ENCODE measurements around the gene NAE1. TPM values are rescaled to one million over a fixed set of nuclear protein-coding genes. Genes with fewer than 3 reads are reported as not detected.

The NAE1 gene
- total RNA-seq, 1 experiment from 2014 or later: 123 TPM

DNA sequence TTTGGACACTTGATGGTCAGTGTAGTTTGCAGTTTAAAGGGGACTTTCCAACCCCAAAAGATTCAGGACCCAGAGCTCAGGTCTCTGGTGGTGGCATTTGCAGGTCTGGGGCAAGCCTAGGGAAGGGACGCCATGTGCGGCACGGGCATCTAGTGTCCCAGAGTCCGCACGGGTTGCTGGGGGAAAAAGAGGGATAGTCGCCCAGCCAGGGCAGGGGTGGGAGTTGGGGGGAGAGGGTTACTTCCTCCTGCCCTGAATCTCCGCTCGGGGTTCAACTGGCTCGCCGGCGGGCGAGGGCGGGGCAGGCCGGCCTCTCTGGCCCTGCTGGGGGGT, 13.2 kb upstream of the NAE1 start:
- CTCF ChIA-PET: interaction anchor here (3.7 kb wide), 1 partner anchor 13 kb away, joined by 29 read pairs; the partner anchor contains the start of gene NAE1
- ATAC-seq (no peak), DNase-seq (ENCODE audit: low read depth, low spot score) (no peak)
- Histone ChIP-seq H3K36me3 (ENCODE audit: control insufficient read depth in 1 of 2, insufficient read depth in 2 of 2, low read length in 2 of 2) (no peaks in the 10 kb centered on the region), H3K4me3 (replicated peaks in 1 of 2; ENCODE audit: low read depth in 1 of 2, low read length in 2 of 2) (no peak overlapping the region), H3K79me2 (ENCODE audit: insufficient read depth, low read length) (no peaks in the 10 kb centered on the region), H3K9me2 (ENCODE audit: insufficient read depth) (no peaks in the 10 kb centered on the region), H3K9ac (ENCODE audit: low read length) (no peak overlapping the region), H4K20me1 (ENCODE audit: insufficient read depth) (no peaks in the 10 kb centered on the region), H3K9me3 (ENCODE audit: control insufficient read depth in 1 of 2, insufficient read depth in 1 of 2, low read depth in 1 of 2, low read length in 2 of 2) (no peaks in the 10 kb centered on the region), H2AFZ (ENCODE audit: low read depth, low read length, poor library complexity, severe bottlenecking) (no peak overlapping the region), H3K27ac (ENCODE audit: low read depth, low read length) (no peak overlapping the region), H3K27me3 (ENCODE audit: insufficient read depth, low read length) (no peaks in the 10 kb centered on the region), H3K4me1 (ENCODE audit: control insufficient read depth in 1 of 2, insufficient read depth in 2 of 2, low read length in 2 of 2) (peaks cover 7 to 16% of the 10 kb centered on the region in 2 experiments; a peak in 3 of 4 replicates), H3K4me2 (ENCODE audit: low read length) (no peak overlapping the region)
- no TSS peak for BruUV-seq (replicated peaks)
- intact Hi-C loops (cut with micrococcal nuclease): no loop called here
- POLR2A ChIA-PET: no interaction called here
- TF ChIP-seq TCF7L2 (IDR thresholded peaks at IDR 0.05; ENCODE audit: borderline replicate concordance, extremely low read depth, insufficient read depth, insufficient read length) (no peak), EZH2 (IDR thresholded peaks at IDR 0.05) (no peak), POLR2AphosphoS5 (IDR thresholded peaks at IDR 0.05; ENCODE audit: low read depth, low read length) (no peak), ZNF274 (IDR thresholded peaks at IDR 0.05; ENCODE audit: low read depth, low read length) (no peak)
- TF ChIP-seq, protein P1, sequence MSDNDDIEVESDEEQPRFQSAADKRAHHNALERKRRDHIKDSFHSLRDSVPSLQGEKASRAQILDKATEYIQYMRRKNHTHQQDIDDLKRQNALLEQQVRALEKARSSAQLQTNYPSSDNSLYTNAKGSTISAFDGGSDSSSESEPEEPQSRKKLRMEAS (IDR thresholded peaks at IDR 0.05): no peak
- TF ChIP-seq, protein P2, sequence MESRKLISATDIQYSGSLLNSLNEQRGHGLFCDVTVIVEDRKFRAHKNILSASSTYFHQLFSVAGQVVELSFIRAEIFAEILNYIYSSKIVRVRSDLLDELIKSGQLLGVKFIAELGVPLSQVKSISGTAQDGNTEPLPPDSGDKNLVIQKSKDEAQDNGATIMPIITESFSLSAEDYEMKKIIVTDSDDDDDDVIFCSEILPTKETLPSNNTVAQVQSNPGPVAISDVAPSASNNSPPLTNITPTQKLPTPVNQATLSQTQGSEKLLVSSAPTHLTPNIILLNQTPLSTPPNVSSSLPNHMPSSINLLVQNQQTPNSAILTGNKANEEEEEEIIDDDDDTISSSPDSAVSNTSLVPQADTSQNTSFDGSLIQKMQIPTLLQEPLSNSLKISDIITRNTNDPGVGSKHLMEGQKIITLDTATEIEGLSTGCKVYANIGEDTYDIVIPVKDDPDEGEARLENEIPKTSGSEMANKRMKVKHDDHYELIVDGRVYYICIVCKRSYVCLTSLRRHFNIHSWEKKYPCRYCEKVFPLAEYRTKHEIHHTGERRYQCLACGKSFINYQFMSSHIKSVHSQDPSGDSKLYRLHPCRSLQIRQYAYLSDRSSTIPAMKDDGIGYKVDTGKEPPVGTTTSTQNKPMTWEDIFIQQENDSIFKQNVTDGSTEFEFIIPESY (IDR thresholded peaks at IDR 0.05; ENCODE audit: extremely low read depth, insufficient replicate concordance, low read length): no peak
- RAD21 ChIA-PET (ENCODE audit: low non-redundant PET in 1 of 2, low total read pairs in 2 of 2, uncharacterized antibody in 2 of 2, unreplicated experiment in 2 of 2): no interaction called here

DNA sequence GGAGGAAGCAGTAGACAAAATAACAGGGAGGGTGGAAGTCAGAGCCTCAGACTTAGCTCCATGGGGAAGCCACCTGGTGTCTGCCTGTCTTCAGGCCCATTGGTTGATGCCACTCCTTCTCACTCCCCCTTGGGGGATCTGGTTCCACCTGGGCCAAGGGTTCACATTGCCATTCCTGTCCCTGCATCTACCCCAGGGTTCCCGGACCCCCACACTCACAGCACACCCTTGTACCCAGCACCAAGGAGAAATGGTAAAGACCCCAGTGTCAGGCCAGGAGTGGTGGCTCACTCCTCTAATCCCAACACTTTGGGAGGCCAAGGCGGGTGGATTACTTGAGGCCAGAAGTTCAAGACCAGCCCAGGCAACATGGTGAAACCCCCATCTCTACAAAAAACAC, 12.4 kb upstream of the NAE1 start:
- no peak overlapping the region for H3K4me2 ChIP-seq (ENCODE audit: low read length)
- TF ChIP-seq SP1 (IDR thresholded peaks at IDR 0.05; ENCODE audit: low read depth) (no peak), CEBPB (IDR thresholded peaks at IDR 0.05; ENCODE audit: low read depth) (no peak), POLR2A (IDR thresholded peaks at IDR 0.05; ENCODE audit: borderline replicate concordance, extremely low read depth, insufficient read depth, insufficient read length) (no peak)
- TF ChIP-seq, protein P2 (IDR thresholded peaks at IDR 0.05; ENCODE audit: extremely low read depth, insufficient replicate concordance, low read length): no peak
- TF ChIP-seq, protein P3, sequence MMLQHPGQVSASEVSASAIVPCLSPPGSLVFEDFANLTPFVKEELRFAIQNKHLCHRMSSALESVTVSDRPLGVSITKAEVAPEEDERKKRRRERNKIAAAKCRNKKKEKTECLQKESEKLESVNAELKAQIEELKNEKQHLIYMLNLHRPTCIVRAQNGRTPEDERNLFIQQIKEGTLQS (IDR thresholded peaks at IDR 0.05): no peak
- no peaks in the 10 kb centered on the region for H3K9me2 ChIP-seq (ENCODE audit: insufficient read depth)
- no TSS peak for BruUV-seq (replicated peaks)
- intact Hi-C loops (cut with micrococcal nuclease): no loop called here
- H3K36me3 ChIP-seq (ENCODE audit: control insufficient read depth in 1 of 2, insufficient read depth in 2 of 2, low read length in 2 of 2): no peaks in the 10 kb centered on the region
- ChIA-PET CTCF (interaction anchor here (3.7 kb wide), 1 partner anchor 13 kb away, joined by 29 read pairs; the partner anchor contains the start of gene NAE1), POLR2A (no interaction called here), RAD21 (ENCODE audit: low non-redundant PET in 1 of 2, low total read pairs in 2 of 2, uncharacterized antibody in 2 of 2, unreplicated experiment in 2 of 2) (no interaction called here)
- DNase-seq (ENCODE audit: low read depth, low spot score) (no peak), ATAC-seq (no peak)
- peaks cover 7 to 16% of the 10 kb centered on the region in 2 experiments; a peak in 3 of 4 replicates for H3K4me1 ChIP-seq (ENCODE audit: control insufficient read depth in 1 of 2, insufficient read depth in 2 of 2, low read length in 2 of 2)
- H3K27ac ChIP-seq (ENCODE audit: low read depth, low read length): no peak overlapping the region
- H3K4me3 ChIP-seq (replicated peaks in 1 of 2; ENCODE audit: low read depth in 1 of 2, low read length in 2 of 2): no peak overlapping the region
- no peak overlapping the region for H2AFZ ChIP-seq (ENCODE audit: low read depth, low read length, poor library complexity, severe bottlenecking)
- no peaks in the 10 kb centered on the region for H4K20me1 ChIP-seq (ENCODE audit: insufficient read depth)
- no peaks in the 10 kb centered on the region for H3K79me2 ChIP-seq (ENCODE audit: insufficient read depth, low read length)
- H3K27me3 ChIP-seq (ENCODE audit: insufficient read depth, low read length): no peaks in the 10 kb centered on the region
- H3K9ac ChIP-seq (ENCODE audit: low read length): no peak overlapping the region
- H3K9me3 ChIP-seq (ENCODE audit: control insufficient read depth in 1 of 2, insufficient read depth in 1 of 2, low read depth in 1 of 2, low read length in 2 of 2): no peaks in the 10 kb centered on the region
